GM23338 (cell line): Measurements from ENCODE around the gene ASTN1. TPM values are rescaled to one million over a fixed set of nuclear protein-coding genes. Genes with fewer than 3 reads are reported as not detected.
A peak's percentile ranks its signal among the peaks of the same experiment; 100 is the strongest.

ENCODE experiments used
- ATAC-seq: fragments of 200-7000 bp; cut with Tn5 transposase; 3 replicates; pipeline ENCODE4 v1.9.1; 2020
- DNase-seq: peaks from one replicate; pipeline ENCODE4 v3.0.0-alpha.2; 2015; ENCODE audit warnings: low spot score
- H2AFZ ChIP-seq: fragments of 200-600 bp; sonication (generic); 2 replicates; pipeline ENCODE4 v1.8.0; 2016; ENCODE audit warnings: antibody characterized with exemption, mild to moderate bottlenecking, moderate library complexity
- H3F3A ChIP-seq: fragments of 200-600 bp; sonication (generic); replicated peaks from 2 replicates; pipeline ENCODE4 v1.8.0; 2017; ENCODE audit warnings: antibody characterized with exemption, mixed run types, low read depth
- H3K27ac ChIP-seq: fragments of 200-600 bp; sonication (generic); 2 replicates; pipeline ENCODE4 v1.6.1; 2016; ENCODE audit warnings: low read depth
- H3K27me3 ChIP-seq: fragments of 200-600 bp; sonication (generic); 2 replicates; pipeline ENCODE4 v1.8.0; 2016; ENCODE audit warnings: mild to moderate bottlenecking, mixed run types, moderate library complexity; ENCODE audit not compliant: insufficient read depth
- H3K36me3 ChIP-seq: fragments of 200-600 bp; sonication (generic); 2 replicates; pipeline ENCODE4 v1.8.0; 2016; ENCODE audit warnings: mild to moderate bottlenecking; ENCODE audit not compliant: insufficient read depth
- H3K4me1 ChIP-seq: fragments of 200-600 bp; sonication (generic); 2 replicates; pipeline ENCODE4 v1.8.0; 2016; ENCODE audit warnings: mild to moderate bottlenecking, moderate library complexity; ENCODE audit not compliant: insufficient read depth
- H3K4me2 ChIP-seq: fragments of 200-600 bp; sonication (generic); 2 replicates; pipeline ENCODE4 v1.7.1; 2017; ENCODE audit warnings: mixed run types
- H3K4me3 ChIP-seq: fragments of 200-600 bp; sonication (generic); 2 replicates; pipeline ENCODE4 v1.6.1; 2016; ENCODE audit warnings: mixed run types
- H3K79me2 ChIP-seq: fragments of 200-600 bp; sonication (generic); replicated peaks from 2 replicates; pipeline ENCODE4 v1.8.0; 2017; ENCODE audit warnings: mild to moderate bottlenecking; ENCODE audit not compliant: insufficient read depth
- H3K9me2 ChIP-seq: fragments of 200-600 bp; sonication (generic); 2 replicates; pipeline ENCODE4 v1.8.0; 2017; ENCODE audit not compliant: insufficient read depth
- H4K20me1 ChIP-seq: fragments of 200-600 bp; sonication (generic); replicated peaks from 2 replicates; pipeline ENCODE4 v1.8.0; 2017; ENCODE audit warnings: mild to moderate bottlenecking; ENCODE audit not compliant: insufficient read depth
- H3K27ac Mint-ChIP-seq: 2 replicates; pipeline ENCODE4 v1.8.0; 2020; ENCODE audit warnings: inconsistent platforms, mild to moderate bottlenecking, moderate library complexity, mixed read lengths
- H3K27me3 Mint-ChIP-seq: 3 replicates; pipeline ENCODE4 v1.8.0; 2022; ENCODE audit warnings: low read depth, mild to moderate bottlenecking, moderate library complexity, mixed read lengths, inconsistent platforms; ENCODE audit not compliant: insufficient read depth, poor library complexity
- H3K36me3 Mint-ChIP-seq: 3 replicates; pipeline ENCODE4 v1.8.0; 2021; ENCODE audit warnings: low read depth, mild to moderate bottlenecking, inconsistent platforms, moderate library complexity, mixed read lengths
- H3K4me1 Mint-ChIP-seq: 3 replicates; pipeline ENCODE4 v1.8.0; 2020; ENCODE audit warnings: mild to moderate bottlenecking, inconsistent platforms, mixed read lengths
- H3K4me3 Mint-ChIP-seq: 3 replicates; pipeline ENCODE4 v1.8.0; 2021; ENCODE audit warnings: moderate library complexity, mild to moderate bottlenecking, inconsistent platforms, mixed read lengths
- H3K9me3 Mint-ChIP-seq: 3 replicates; pipeline ENCODE4 v1.8.0; 2020; ENCODE audit warnings: moderate library complexity, mild to moderate bottlenecking, inconsistent platforms, mixed read lengths
- CREB1 ChIP-seq: fragments of 250-450 bp; sonication (Bioruptor Pico); IDR thresholded peaks from 2 replicates; pipeline ENCODE4 v1.5.0; 2020; ENCODE audit warnings: low read depth, mild to moderate bottlenecking, moderate library complexity
- CTCF ChIP-seq, 2 experiments: fragments of 200-600 bp in 1 of 2; sonication (generic) in 1 of 2; conservative IDR thresholded peaks; 2 replicates each; pipeline versions ENCODE4 v1.5.1 to v1.6.1; 2016 to 2017; ENCODE audit warnings: antibody characterized with exemption in 2 of 2, low read depth in 2 of 2, mild to moderate bottlenecking in 2 of 2, moderate library complexity in 1 of 2
- ETS1 ChIP-seq: IDR thresholded peaks from 2 replicates; pipeline ENCODE4 v1.6.1; 2016; ENCODE audit warnings: antibody characterized with exemption
- ZNF462 ChIP-seq: fragments of 250-450 bp; sonication (Bioruptor Pico); IDR thresholded peaks from 2 replicates; pipeline ENCODE4 v1.5.0; 2020; ENCODE audit warnings: mild to moderate bottlenecking, moderate library complexity
- polyA plus RNA-seq: library from polyadenylated mRNA; unstranded; fragments of >200 nt; fragmentation: Nextera tagmentation; extraction: Ambion mirVana; gene quantifications from 2 replicates; pipeline ENCODE4 v1.2.1, GENCODE V29; 2016
- total RNA-seq: library from RNA; depleted of rRNA; stranded (reverse); fragments of >200 nt; shearing (Covaris generic); gene quantifications from 2 replicates; pipeline ENCODE4 v1.2.3, GENCODE V29; 2014

Gene ASTN1
- total and polyA plus RNA-seq, 2 experiments from 2014 or later: 2.0 to 5.2 TPM

GRCh38 chr1:176949033-176949662 is 215.4 kb downstream of the ASTN1 start:
- 0 out of 2 replicates have a peak, but pooled peaks have one; percentile 24 for TF ChIP-seq CREB1 (CRISPR knock-in tag)
- peak; percentile 46; the same call in 1 of the 2 replicates for TF ChIP-seq ZNF462 (CRISPR knock-in tag)
- no peak for TF ChIP-seq ETS1
- TF ChIP-seq CTCF (conservative IDR thresholded peaks at IDR 0.05; ENCODE audit: low read depth in 2 of 2): peak; percentile 92 to 99
- Histone ChIP-seq H3F3A (no peaks in the 10 kb centered on the region; the same call in 1 of the 2 replicates), H3K27me3 (no peaks in the 10 kb centered on the region), H3K4me2 (no peak overlapping the region), H3K4me3 (no peak overlapping the region), H3K9me2 (peaks cover 7% of the 10 kb centered on the region; the same call in 1 of the 2 replicates), H4K20me1 (no peaks in the 10 kb centered on the region), H2AFZ (no peak overlapping the region), H3K4me1 (peaks cover 28% of the 10 kb centered on the region), H3K79me2 (no peaks in the 10 kb centered on the region), H3K36me3 (no peaks in the 10 kb centered on the region), H3K27ac (no peak overlapping the region)
- Mint-ChIP-seq H3K4me1 (peaks cover 41% of the 10 kb centered on the region), H3K27ac (no peak overlapping the region), H3K36me3 (0 out of 3 replicates have a peak, but pooled peaks cover 5% of the 10 kb centered on the region), H3K9me3 (no peaks in the 10 kb centered on the region; the same call in 2 of the 3 replicates), H3K27me3 (peaks cover 4% of the 10 kb centered on the region), H3K4me3 (no peak overlapping the region)
- DNase-seq (peak; percentile 91), ATAC-seq (peak; percentile 98)
